Measurements from ENCODE around the gene PSTPIP1. TPM values are rescaled to one million over a fixed set of nuclear protein-coding genes. Genes with fewer than 3 reads are reported as not detected.

Gene PSTPIP1
- total RNA-seq, 1 experiment from 2014 or later, result not detected

GRCh38 chr15:76994001-76994400, 925 bp upstream of the PSTPIP1 start:
- peak; percentile 45 for DNase-seq
- H3K27me3 ChIP-seq (ENCODE audit: low read length), result no peaks in the 10 kb centered on the region
- no peak overlapping the region for H3K4me3 ChIP-seq (ENCODE audit: low read length)
- 0 out of 2 replicates have a peak, but pooled peaks cover 6% of the 10 kb centered on the region for H3K4me1 ChIP-seq (ENCODE audit: insufficient read depth, low read length)
- TF ChIP-seq CTCF (conservative IDR thresholded peaks at IDR 0.05; ENCODE audit: low read depth, low read length), result no peak
- TF ChIP-seq EZH2 (IDR thresholded peaks at IDR 0.05; ENCODE audit: low read length, unreplicated experiment), result no peak
- TF ChIP-seq EZH2phosphoT487 (IDR thresholded peaks at IDR 0.05; ENCODE audit: borderline replicate concordance, low read length), result no peak
- CTCF ChIA-PET, result no interaction called here
- H4K20me1 ChIP-seq (ENCODE audit: low read length), result no peaks in the 10 kb centered on the region
- peak; percentile 72 for ATAC-seq
- H3K4me2 ChIP-seq (ENCODE audit: low read length), result no peak overlapping the region
- POLR2A ChIA-PET (ENCODE audit: unreplicated experiment), result no interaction called here
- H3K9ac ChIP-seq (ENCODE audit: low read length), result no peak overlapping the region
- H3K36me3 ChIP-seq (ENCODE audit: low read depth, low read length), result no peaks in the 10 kb centered on the region
- H2AFZ ChIP-seq (ENCODE audit: low read length), result no peak overlapping the region
- no peaks in the 10 kb centered on the region for H3K9me3 ChIP-seq (ENCODE audit: low read length)
- H3F3A ChIP-seq (ENCODE audit: low read length, unreplicated experiment), result no peaks in the 10 kb centered on the region
- H3K9me2 ChIP-seq (replicated peaks; ENCODE audit: low read length), result no peaks in the 10 kb centered on the region
- no TSS peak for BruUV-seq (replicated peaks)
- intact Hi-C loops (cut with micrococcal nuclease), result no loop called here
- H3K79me2 ChIP-seq (ENCODE audit: low read length), result no peaks in the 10 kb centered on the region
- no peak overlapping the region for H3K27ac ChIP-seq (ENCODE audit: low read length)

- H3K4me3 ChIP-seq (ENCODE audit: low read length), result no peak overlapping the region
- no peak overlapping the region for H3K4me2 ChIP-seq (ENCODE audit: low read length)
- no peak for ATAC-seq
- ChIA-PET POLR2A (ENCODE audit: unreplicated experiment) (no interaction called here), CTCF (no interaction called here)
- no peak for DNase-seq
- no peaks in the 10 kb centered on the region for H3K79me2 ChIP-seq (ENCODE audit: low read length)
- no peak overlapping the region for H3K27ac ChIP-seq (ENCODE audit: low read length)
- no peaks in the 10 kb centered on the region for H3K9me3 ChIP-seq (ENCODE audit: low read length)
- 0 out of 2 replicates have a peak, but pooled peaks cover 6% of the 10 kb centered on the region for H3K4me1 ChIP-seq (ENCODE audit: insufficient read depth, low read length)
- H3F3A ChIP-seq (ENCODE audit: low read length, unreplicated experiment), result no peaks in the 10 kb centered on the region
- TF ChIP-seq CTCF (conservative IDR thresholded peaks at IDR 0.05; ENCODE audit: low read depth, low read length), result no peak
- TF ChIP-seq EZH2phosphoT487 (IDR thresholded peaks at IDR 0.05; ENCODE audit: borderline replicate concordance, low read length), result no peak
- no peak for TF ChIP-seq EZH2 (IDR thresholded peaks at IDR 0.05; ENCODE audit: low read length, unreplicated experiment)
- H3K9me2 ChIP-seq (replicated peaks; ENCODE audit: low read length), result no peaks in the 10 kb centered on the region
- H3K9ac ChIP-seq (ENCODE audit: low read length), result no peak overlapping the region
- no peak overlapping the region for H2AFZ ChIP-seq (ENCODE audit: low read length)
- no peaks in the 10 kb centered on the region for H3K27me3 ChIP-seq (ENCODE audit: low read length)
- H4K20me1 ChIP-seq (ENCODE audit: low read length), result no peaks in the 10 kb centered on the region
- BruUV-seq (replicated peaks), result no TSS peak
- no peaks in the 10 kb centered on the region for H3K36me3 ChIP-seq (ENCODE audit: low read depth, low read length)
- intact Hi-C loops (cut with micrococcal nuclease), result no loop called here
These were observed 430 bp upstream of the PSTPIP1 start for GRCh38 chr15:76994496-76994895.

- no peak for DNase-seq
- H3K27me3 ChIP-seq (ENCODE audit: low read length), result no peaks in the 10 kb centered on the region
- no TSS peak for BruUV-seq (replicated peaks)
- intact Hi-C loops (cut with micrococcal nuclease), result no loop called here
- 0 out of 2 replicates have a peak, but pooled peaks cover 6% of the 10 kb centered on the region for H3K4me1 ChIP-seq (ENCODE audit: insufficient read depth, low read length)
- no peaks in the 10 kb centered on the region for H3K9me3 ChIP-seq (ENCODE audit: low read length)
- H3K9ac ChIP-seq (ENCODE audit: low read length), result no peak overlapping the region
- H3K79me2 ChIP-seq (ENCODE audit: low read length), result no peaks in the 10 kb centered on the region
- ChIA-PET CTCF (no interaction called here), POLR2A (ENCODE audit: unreplicated experiment) (no interaction called here)
- H3K27ac ChIP-seq (ENCODE audit: low read length), result no peak overlapping the region
- no peak overlapping the region for H3K4me3 ChIP-seq (ENCODE audit: low read length)
- no peak for TF ChIP-seq EZH2 (IDR thresholded peaks at IDR 0.05; ENCODE audit: low read length, unreplicated experiment)
- no peak for TF ChIP-seq EZH2phosphoT487 (IDR thresholded peaks at IDR 0.05; ENCODE audit: borderline replicate concordance, low read length)
- no peak for TF ChIP-seq CTCF (conservative IDR thresholded peaks at IDR 0.05; ENCODE audit: low read depth, low read length)
- H3K36me3 ChIP-seq (ENCODE audit: low read depth, low read length), result no peaks in the 10 kb centered on the region
- H2AFZ ChIP-seq (ENCODE audit: low read length), result no peak overlapping the region
- no peaks in the 10 kb centered on the region for H3F3A ChIP-seq (ENCODE audit: low read length, unreplicated experiment)
- H4K20me1 ChIP-seq (ENCODE audit: low read length), result no peaks in the 10 kb centered on the region
- no peaks in the 10 kb centered on the region for H3K9me2 ChIP-seq (replicated peaks; ENCODE audit: low read length)
- ATAC-seq, result no peak
- no peak overlapping the region for H3K4me2 ChIP-seq (ENCODE audit: low read length)
These were observed 1.2 kb downstream of the PSTPIP1 start for GRCh38 chr15:76996076-76996525.
